ENCODE data around the gene KSR1. TPM values are rescaled to one million over a fixed set of nuclear protein-coding genes. Genes with fewer than 3 reads are reported as not detected.

Gene KSR1
- total RNA-seq, 1 experiment from 2014 or later = 41.7 TPM

DNA sequence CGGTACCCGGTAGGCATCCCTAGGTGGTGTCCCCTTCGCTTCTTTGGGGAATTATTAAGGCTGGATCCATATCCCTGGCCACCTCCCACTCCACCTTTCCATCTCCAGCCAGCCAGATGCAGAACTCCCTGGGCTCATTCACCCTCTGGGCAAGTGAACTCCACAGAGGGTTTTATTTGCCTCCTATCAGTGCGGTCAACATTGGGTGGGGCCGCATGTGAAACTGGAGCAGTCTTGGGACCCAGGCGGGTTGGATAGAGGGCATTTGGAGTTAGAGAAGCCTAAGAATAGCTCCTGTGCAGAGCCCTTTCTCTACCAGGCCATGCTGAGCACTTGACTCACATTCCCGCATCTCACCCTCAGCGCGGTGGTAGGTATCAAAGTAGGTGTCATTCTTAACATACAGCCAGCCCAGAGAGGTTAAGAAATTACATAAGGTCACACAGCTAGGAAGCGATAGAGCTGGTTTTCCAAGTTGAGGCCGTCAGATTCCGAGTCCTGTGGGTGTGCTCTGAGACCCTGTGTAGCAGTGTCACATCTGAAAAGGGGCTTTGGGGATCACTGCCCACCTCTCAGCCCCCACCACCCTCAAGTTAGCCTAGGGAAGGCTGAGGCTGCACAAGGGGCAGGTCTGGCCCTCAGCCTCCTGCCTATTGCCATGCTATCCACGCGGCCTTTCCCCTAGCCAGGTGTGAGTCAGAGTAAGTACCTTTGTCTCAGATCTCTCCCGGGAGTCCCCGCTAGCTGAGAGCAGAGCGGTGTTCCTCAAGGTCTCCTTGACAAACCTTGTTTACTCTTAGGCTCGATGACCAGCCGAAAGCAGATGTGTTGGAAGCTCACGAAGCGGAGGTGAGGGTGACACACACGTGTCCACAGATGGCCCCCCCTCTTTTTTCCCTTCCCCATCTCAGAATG, 147.9 kb downstream of the KSR1 start:
- H3K4me1 ChIP-seq (ENCODE audit: insufficient read depth, low read length, poor library complexity, severe bottlenecking) = no peaks in the 10 kb centered on the region
- CTCF ChIA-PET = no interaction called here
- no peak for DNase-seq (ENCODE audit: low spot score)
- H3K27ac ChIP-seq (ENCODE audit: low read depth, low read length, poor library complexity, severe bottlenecking) = no peak overlapping the region
- H3K36me3 ChIP-seq (ENCODE audit: insufficient read depth, low read length, poor library complexity, severe bottlenecking) = peaks cover 16% of the 10 kb centered on the region
- intact Hi-C loops (cut with micrococcal nuclease; ENCODE audit: unreplicated experiment) = loop anchor here (2.0 kb wide), 1 partner anchor 47 kb away; no protein-coding TSS in a partner anchor
- POLR2A ChIA-PET (ENCODE audit: low non-redundant PET) = no interaction called here
- no TSS peak for BruUV-seq (replicated peaks)
- no peaks in the 10 kb centered on the region for H3K9me3 ChIP-seq (ENCODE audit: low read depth, low read length, poor library complexity, severe bottlenecking)
- no peak for TF ChIP-seq EZH2 (IDR thresholded peaks at IDR 0.05; ENCODE audit: borderline replicate concordance, low read depth, low read length, poor library complexity, severe bottlenecking)
- no peak for TF ChIP-seq CTCF (conservative IDR thresholded peaks at IDR 0.05; ENCODE audit: low read depth, low read length)
- no peaks in the 10 kb centered on the region for H3K27me3 ChIP-seq (replicated peaks; ENCODE audit: insufficient read depth, low read depth, low read length, poor library complexity)
- no peak overlapping the region for H3K4me3 ChIP-seq (ENCODE audit: low read depth, low read length, poor library complexity, severe bottlenecking)

- POLR2A ChIA-PET (ENCODE audit: low non-redundant PET) = no interaction called here
- intact Hi-C loops (cut with micrococcal nuclease; ENCODE audit: unreplicated experiment) = loop anchor here (5.0 kb wide), 2 partner anchors 33 to 263 kb away; no protein-coding TSS in a partner anchor
- no TSS peak for BruUV-seq (replicated peaks)
Measured at GRCh38 chr17:27605409-27605808, 149.2 kb downstream of the KSR1 start.

DNA sequence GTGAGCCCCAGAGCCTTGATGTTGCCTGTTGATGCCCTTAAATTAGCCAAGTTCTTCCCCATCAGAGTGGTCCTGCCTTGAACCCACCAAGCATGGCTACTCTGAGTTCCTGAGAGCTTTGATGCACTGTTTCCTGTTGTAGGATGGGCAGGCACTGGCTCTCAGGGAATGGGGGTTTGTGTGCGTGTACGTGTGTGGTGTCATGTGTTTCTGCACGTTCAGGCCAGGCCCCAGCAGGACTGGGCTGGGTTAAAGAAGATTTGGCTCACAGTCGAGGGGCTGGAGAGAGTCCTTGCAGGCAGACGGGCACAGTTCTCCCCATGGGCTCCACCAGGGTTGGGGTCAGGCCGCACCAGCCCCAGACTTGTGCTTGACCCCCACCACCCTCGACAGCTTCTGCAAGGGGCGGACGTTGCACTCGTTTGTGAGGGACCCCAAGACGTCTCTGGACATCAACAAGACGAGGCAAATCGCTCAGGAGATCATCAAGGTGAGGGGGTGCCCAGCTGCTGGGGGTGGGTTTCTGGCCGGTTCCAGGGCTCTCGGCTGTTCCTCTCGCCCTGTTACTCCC, 151.4 kb downstream of the KSR1 start:
- H3K9me3 ChIP-seq (ENCODE audit: low read depth, low read length, poor library complexity, severe bottlenecking) = no peaks in the 10 kb centered on the region
- no peaks in the 10 kb centered on the region for H3K4me1 ChIP-seq (ENCODE audit: insufficient read depth, low read length, poor library complexity, severe bottlenecking)
- POLR2A ChIA-PET (ENCODE audit: low non-redundant PET) = no interaction called here
- DNase-seq (ENCODE audit: low spot score) = no peak
- intact Hi-C loops (cut with micrococcal nuclease; ENCODE audit: unreplicated experiment) = loop anchor here (5.0 kb wide), 2 partner anchors 35 to 265 kb away; no protein-coding TSS in a partner anchor
- no peak overlapping the region for H3K4me3 ChIP-seq (ENCODE audit: low read depth, low read length, poor library complexity, severe bottlenecking)
- TF ChIP-seq EZH2 (IDR thresholded peaks at IDR 0.05; ENCODE audit: borderline replicate concordance, low read depth, low read length, poor library complexity, severe bottlenecking) (no peak), CTCF (conservative IDR thresholded peaks at IDR 0.05; ENCODE audit: low read depth, low read length) (no peak)
- no peaks in the 10 kb centered on the region for H3K27me3 ChIP-seq (replicated peaks; ENCODE audit: insufficient read depth, low read depth, low read length, poor library complexity)
- H3K36me3 ChIP-seq (ENCODE audit: insufficient read depth, low read length, poor library complexity, severe bottlenecking) = peaks cover 13% of the 10 kb centered on the region
- CTCF ChIA-PET = no interaction called here
- H3K27ac ChIP-seq (ENCODE audit: low read depth, low read length, poor library complexity, severe bottlenecking) = no peak overlapping the region
- BruUV-seq (replicated peaks) = no TSS peak

More at GRCh38 chr17:27605409-27605808, 149.2 kb downstream of the KSR1 start:
- Histone ChIP-seq H3K9me3 (ENCODE audit: low read depth, low read length, poor library complexity, severe bottlenecking) (no peaks in the 10 kb centered on the region), H3K36me3 (ENCODE audit: insufficient read depth, low read length, poor library complexity, severe bottlenecking) (peaks cover 16% of the 10 kb centered on the region), H3K4me3 (ENCODE audit: low read depth, low read length, poor library complexity, severe bottlenecking) (no peak overlapping the region), H3K27me3 (replicated peaks; ENCODE audit: insufficient read depth, low read depth, low read length, poor library complexity) (no peaks in the 10 kb centered on the region), H3K27ac (ENCODE audit: low read depth, low read length, poor library complexity, severe bottlenecking) (no peak overlapping the region), H3K4me1 (ENCODE audit: insufficient read depth, low read length, poor library complexity, severe bottlenecking) (no peaks in the 10 kb centered on the region)
- TF ChIP-seq EZH2 (IDR thresholded peaks at IDR 0.05; ENCODE audit: borderline replicate concordance, low read depth, low read length, poor library complexity, severe bottlenecking) = no peak
- TF ChIP-seq CTCF (conservative IDR thresholded peaks at IDR 0.05; ENCODE audit: low read depth, low read length) = no peak
- DNase-seq (ENCODE audit: low spot score) = no peak
- CTCF ChIA-PET = no interaction called here
